Esophagus mucosa (tissue), 1 donor: Measurements from ENCODE around the gene ANTXR1. TPM values are rescaled to one million over a fixed set of nuclear protein-coding genes. Genes with fewer than 3 reads are reported as not detected.

Experiments
- ATAC-seq: fragments of 200-7000 bp; cut with Tn5 transposase; one replicate; pipeline ENCODE4 v1.9.1; 2020
- total RNA-seq: library from RNA; stranded (reverse); gene quantifications from one replicate; pipeline ENCODE4 v1.2.4, GENCODE V29; 2023
- donor health status: DM: yes; HTN: yes; CAD: no.

ANTXR1 gene
- total RNA-seq, 1 donor from 2014 or later: 13.9 TPM

GRCh38 chr2:69075486-69075885 lies 62.5 kb downstream of the ANTXR1 start:
- no peak for ATAC-seq

DNA sequence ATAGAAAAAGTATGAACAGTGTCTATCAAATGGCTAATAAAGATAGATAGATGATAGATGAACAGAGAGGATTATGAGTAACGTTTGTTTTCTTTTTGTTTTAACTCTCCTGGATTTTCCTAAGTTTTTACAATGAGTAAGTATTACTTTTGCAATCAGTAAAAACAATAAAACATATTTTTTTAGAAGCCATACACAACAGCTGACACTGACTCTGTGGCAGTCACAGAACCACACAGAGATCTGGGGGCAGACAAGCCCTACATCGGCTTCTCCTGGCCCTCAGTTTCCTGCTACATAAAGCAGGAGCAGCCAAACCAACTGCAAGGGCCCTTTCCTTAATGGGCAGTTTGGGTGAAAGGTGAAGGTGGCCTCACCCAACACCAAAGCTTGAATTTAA lies 63.6 kb downstream of the ANTXR1 start:
- ATAC-seq: no peak

DNA sequence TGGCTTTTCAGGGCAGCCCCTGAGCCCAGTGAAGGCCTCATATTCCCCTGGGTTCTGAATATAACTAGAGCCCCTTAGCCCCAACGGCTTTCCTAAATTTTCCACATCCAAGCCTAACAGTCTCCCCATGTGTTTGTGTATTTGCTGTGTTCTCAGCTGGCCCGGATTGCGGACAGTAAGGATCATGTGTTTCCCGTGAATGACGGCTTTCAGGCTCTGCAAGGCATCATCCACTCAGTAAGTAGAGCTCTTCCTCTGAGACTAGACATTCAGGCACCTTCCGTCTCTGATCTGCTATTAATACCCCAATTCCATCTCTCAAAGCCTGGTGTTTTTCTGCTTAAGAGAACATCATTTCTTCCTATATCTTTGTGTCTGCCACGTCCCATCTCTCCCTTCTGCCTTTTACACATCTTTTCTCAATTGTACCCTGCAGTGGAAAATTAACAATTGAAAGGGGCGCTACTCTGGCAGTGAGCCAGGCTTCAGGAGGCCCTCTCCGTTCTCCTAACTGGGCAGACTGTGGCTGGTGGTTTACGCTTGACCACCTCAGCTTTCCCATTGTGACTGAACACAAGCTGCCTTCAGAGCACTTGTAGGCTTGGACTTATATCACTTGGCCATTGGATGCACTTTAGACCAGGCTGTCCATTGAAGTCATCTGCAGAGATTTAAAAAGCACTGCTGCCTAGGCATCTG lies 64.4 kb downstream of the ANTXR1 start:
- ATAC-seq: no peak

- no peak for ATAC-seq
Observed at GRCh38 chr2:69080071-69080470, 67.1 kb downstream of the ANTXR1 start.

DNA sequence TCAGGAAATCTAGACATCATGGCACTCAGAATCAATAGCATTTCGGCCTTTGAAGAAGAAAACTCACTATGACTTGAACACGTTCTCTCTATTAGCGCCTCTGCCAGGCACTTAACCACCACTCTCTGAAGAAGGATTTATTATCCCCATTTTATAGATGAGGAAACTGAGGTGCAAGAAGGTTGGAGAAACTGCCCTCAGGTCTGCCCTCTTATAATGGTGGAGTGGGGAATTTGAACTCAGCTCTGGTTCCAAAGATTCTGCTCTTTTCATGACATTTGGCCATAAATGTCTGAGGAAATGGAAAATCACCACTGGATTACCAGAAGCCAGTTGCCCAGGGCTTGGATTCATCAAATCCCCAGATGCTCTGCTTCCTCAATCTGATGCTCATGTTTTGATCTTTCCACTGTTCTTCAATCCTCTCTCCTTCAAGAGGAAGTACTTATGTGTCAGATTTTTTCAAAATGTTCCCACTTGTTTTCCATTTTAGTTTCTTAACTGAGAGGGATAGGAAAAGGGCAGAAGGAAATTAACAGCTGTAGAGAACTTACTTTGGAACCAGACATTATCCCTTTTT lies 68.1 kb downstream of the ANTXR1 start:
- ATAC-seq: no peak

DNA sequence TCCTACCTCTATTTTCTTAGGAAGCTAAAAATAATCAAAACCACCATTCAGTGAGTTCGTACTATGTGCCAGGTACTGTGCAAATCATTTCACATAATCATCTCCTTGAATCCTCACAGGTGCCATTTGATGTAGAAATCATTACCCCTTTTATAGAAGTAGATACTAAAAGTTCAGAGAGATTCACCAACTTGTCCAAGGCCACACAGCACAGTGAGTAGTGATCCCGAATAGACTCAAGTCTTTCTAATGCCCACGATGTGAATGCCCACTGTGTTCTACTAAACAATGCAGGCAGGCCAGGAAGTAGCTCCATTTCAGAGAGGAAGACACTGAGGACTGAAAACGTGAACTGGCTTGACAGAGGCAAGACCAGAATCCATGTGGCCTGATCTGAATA lies 68.8 kb downstream of the ANTXR1 start:
- no peak for ATAC-seq

DNA sequence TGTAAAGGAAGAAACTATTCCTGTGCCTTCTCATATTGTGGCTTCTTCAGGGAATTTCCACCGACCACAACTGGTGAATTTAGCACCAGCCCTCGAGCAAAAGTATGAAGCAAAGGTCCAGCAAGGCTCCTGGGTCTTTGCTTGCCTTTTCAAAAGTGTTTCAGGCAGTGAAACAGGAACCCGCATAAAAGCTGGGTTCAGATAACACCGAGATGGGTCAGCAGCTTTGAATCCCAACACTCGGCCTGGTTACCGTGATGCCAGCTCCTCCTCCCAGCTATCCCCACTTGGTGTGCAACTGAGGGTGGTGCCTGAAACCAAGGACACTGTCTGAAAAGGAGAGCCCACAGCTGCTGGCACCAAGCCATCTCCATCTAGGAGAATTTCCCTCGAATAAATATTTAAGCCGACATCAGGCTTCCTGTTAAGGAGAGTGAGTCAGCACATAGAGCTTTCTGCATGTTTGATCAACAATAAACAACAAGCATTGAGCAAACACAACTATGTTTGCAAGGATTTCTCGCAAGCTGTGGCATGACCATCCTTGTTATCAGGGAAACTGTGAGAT lies 69.5 kb downstream of the ANTXR1 start:
- peak; percentile 58 for ATAC-seq

DNA sequence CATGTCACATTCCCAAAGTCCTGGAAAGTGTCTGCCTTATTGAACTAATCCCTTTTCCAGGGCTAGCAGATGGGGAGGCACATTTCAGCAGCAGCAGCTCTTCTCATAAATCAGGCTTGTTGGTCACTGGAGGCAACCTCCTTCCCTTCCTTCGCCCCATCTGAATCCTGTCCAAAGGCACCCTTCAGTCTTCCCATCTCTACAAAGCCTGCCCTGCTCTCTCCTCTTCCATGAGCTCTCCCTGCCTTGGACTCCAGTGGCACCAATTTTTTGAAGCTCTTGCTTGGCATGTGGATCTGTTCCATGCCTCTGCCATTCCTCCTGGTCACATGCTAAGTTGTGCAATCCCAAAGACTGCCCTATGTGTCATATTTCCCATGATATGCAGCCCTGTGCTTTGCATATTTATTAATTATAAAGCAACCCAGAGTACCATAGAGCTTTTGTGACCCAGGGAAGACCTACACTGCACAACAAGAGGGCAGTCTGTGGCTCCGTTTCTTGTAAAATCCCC lies 70.3 kb downstream of the ANTXR1 start:
- ATAC-seq: peak; percentile 81

GRCh38 chr2:69084492-69084891 lies 71.5 kb downstream of the ANTXR1 start:
- no peak for ATAC-seq

GRCh38 chr2:69086466-69086865 lies 73.5 kb downstream of the ANTXR1 start:
- no peak for ATAC-seq

- ATAC-seq: no peak
Observed at GRCh38 chr2:69087211-69087911, 74.4 kb downstream of the ANTXR1 start.

DNA sequence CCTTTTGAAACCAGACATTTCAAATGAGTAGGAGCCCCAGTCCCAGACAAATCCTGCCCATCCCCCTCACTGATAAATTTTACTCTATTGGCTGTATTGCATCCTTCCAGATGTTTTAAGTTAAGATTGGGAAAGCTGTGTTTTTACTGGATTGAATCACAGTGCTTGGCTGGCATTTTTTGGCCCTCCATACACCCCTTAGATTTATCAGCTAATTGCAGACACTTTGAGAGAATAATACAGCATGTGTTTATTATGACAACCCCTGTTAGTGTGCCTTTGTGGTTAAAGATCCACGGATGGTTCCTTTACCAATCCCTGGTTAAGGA lies 74.9 kb downstream of the ANTXR1 start:
- no peak for ATAC-seq

DNA sequence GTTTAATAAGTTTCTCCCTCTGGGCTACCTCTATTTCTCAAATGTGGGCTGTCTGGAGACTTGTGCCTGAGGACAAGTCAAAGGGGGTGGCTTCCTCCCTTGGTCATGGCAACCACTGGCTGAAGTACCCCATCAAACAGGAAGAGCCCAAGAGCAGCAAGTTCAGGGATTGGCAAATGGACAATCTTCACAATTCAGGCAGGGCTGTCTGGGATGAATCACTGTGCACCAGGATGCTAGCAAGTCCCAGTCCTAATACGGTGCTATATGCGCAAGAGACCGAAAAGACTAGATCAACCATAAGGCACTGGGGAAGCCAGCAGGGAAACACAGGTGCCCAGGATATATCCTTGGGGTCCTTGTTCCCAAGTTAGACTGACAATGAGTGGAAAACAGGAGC lies 75.5 kb downstream of the ANTXR1 start:
- ATAC-seq: no peak

DNA sequence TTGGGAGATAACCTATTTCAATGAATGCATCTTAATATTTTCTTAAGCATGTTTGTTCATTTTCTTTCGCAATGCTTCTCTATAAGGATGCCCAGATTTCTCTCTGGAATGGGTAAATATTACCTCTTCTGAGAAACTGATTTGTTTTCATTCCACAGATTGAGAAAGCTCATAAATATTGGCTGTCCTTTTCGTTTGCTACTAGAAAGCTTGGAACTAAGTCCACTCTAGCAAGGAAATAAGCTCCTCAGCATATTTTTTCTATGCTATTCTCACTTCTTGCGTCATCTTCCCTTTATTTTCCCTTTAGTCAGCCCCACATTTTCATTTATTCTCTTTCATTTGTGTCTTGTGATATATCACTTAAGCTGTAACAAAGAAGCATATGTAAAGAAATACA lies 76.3 kb downstream of the ANTXR1 start:
- no peak for ATAC-seq

GRCh38 chr2:69089998-69090397 lies 77.0 kb downstream of the ANTXR1 start:
- ATAC-seq: no peak

DNA sequence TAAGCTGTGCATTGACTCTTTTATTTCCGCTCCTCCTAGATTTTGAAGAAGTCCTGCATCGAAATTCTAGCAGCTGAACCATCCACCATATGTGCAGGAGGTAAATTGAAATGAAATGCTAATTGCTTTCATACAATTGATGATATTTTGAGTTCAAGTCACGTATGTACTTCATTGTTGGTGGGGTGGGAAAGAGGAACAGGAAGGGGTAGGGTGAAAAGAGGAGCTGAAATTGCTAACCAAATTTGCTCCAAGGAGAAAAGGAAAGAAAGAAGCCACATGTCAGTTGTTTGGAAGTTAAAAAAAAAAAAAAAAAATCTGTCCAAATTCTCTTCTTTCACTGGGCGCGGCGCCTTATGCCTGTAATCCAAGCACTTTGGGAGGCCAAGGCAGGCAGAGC lies 77.8 kb downstream of the ANTXR1 start:
- ATAC-seq: no peak

DNA sequence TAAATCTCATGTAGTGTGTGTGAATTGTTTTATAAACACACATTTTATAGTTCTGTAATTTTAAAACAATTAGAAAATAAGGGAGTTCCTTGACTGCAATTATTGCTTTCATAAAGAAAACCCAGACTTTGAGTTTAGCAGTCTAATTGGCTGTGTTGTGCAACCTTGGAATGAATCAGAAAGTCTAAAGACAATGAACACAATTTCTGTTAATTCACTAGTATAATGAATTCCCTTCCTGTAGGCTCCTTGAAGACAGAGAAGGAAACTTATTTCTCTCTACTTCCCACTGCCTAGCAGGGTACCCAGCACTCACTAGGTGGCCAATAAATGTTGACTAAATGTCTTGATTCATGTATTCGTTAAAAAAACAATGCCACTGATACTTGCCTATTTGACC lies 79.9 kb downstream of the ANTXR1 start:
- no peak for ATAC-seq

DNA sequence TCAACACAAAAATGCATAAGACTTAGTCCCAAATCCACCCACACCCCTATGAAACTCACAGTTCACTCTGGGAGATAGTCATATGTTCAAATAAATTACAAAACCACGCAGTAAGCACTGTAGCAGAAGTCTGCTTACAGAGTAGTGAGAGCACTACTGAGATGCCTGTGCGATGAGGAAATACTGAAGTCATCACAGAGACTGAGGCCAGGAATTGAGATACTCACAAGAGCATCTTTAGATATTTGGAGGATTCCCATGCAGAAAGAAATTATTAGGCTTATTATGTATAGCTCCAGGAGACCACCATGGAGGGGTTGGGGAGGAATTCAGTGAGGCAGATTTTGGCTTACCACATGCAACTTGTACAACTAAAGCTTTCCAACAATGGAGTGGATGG lies 82.3 kb downstream of the ANTXR1 start:
- ATAC-seq: no peak

- no peak for ATAC-seq
Observed at GRCh38 chr2:69096326-69097095, 83.5 kb downstream of the ANTXR1 start.

- ATAC-seq: no peak
Observed at GRCh38 chr2:69097148-69097610, 84.2 kb downstream of the ANTXR1 start.

GRCh38 chr2:69097891-69098655 lies 85.1 kb downstream of the ANTXR1 start:
- ATAC-seq: no peak

- ATAC-seq: peak; percentile 65
Observed at GRCh38 chr2:69099541-69099940, 86.6 kb downstream of the ANTXR1 start.
